Measurements from ENCODE around the gene PKD2L2.
"Not testable (repeated sequence)": the region's sequence is repeated elsewhere in the genome, so short reads cannot be mapped to it uniquely, and the experiment has no call there.

- TF ChIP-seq NFIC (IDR thresholded peaks at IDR 0.05); ZNF274 (IDR thresholded peaks at IDR 0.05; ENCODE audit: borderline replicate concordance, low read depth, low read length); NR3C1 (CRISPR knock-in tag; IDR thresholded peaks at IDR 0.05); IRF1 (CRISPR knock-in tag; IDR thresholded peaks at IDR 0.05; ENCODE audit: borderline replicate concordance); ZBTB17 (CRISPR knock-in tag; IDR thresholded peaks at IDR 0.05); RBM17 (IDR thresholded peaks at IDR 0.05; ENCODE audit: borderline replicate concordance, low read depth, low read length); BRF2 (IDR thresholded peaks at IDR 0.05; ENCODE audit: borderline replicate concordance, insufficient read depth, insufficient read length): not testable (repeated sequence)
Observed at GRCh38 chr5:137853165-137853564, 36.1 kb upstream of the PKD2L2 start.
